IPS-15b (cell line): ENCODE measurements around the gene KCNS3.

ENCODE experiments used
- H3K27me3 ChIP-seq: one replicate; pipeline ENCODE4 v1.6.1; 2013; ENCODE audit warnings: low read length; ENCODE audit not compliant: control insufficient read depth, insufficient read depth
- H3K36me3 ChIP-seq: one replicate; pipeline ENCODE4 v1.6.1; 2013; ENCODE audit warnings: low read length; ENCODE audit not compliant: control insufficient read depth, insufficient read depth
- H3K4me1 ChIP-seq: one replicate; pipeline ENCODE4 v1.6.1; 2013; ENCODE audit warnings: mild to moderate bottlenecking, low read length; ENCODE audit not compliant: control insufficient read depth, insufficient read depth
- H3K4me3 ChIP-seq: one replicate; pipeline ENCODE4 v1.5.1; 2013; ENCODE audit warnings: low read depth, low read length
- H3K9ac ChIP-seq: one replicate; pipeline ENCODE4 v1.6.1; 2013; ENCODE audit warnings: low read depth, mild to moderate bottlenecking, low read length
- H3K9me3 ChIP-seq: one replicate; pipeline ENCODE4 v1.6.1; 2013; ENCODE audit warnings: mild to moderate bottlenecking, low read length; ENCODE audit not compliant: control insufficient read depth, insufficient read depth

KCNS3 gene

DNA sequence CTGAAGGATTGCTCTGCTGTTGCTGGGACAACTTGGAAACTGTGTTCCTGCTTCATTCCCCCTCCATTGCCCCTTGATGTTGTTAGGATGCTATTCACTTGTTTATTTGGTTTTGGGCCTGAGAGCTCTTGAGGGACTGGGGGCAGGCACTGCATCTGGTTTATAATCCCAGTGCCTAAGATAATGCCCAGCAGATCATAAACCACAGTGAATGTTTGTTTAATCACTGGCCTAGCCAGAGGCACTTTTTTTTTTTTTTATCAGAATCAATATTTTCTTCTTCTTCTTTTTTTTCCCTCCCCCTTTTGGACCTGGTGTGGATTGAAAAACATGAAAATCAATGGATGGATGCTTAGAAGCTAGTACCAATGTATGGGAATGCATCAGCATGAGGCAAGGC is 38.1 kb downstream of the KCNS3 start:
- Histone ChIP-seq H3K9ac (no peak overlapping the region), H3K27me3 (no peaks in the 10 kb centered on the region), H3K4me1 (peaks cover 19% of the 10 kb centered on the region), H3K4me3 (no peak overlapping the region), H3K36me3 (no peaks in the 10 kb centered on the region), H3K9me3 (no peaks in the 10 kb centered on the region)

DNA sequence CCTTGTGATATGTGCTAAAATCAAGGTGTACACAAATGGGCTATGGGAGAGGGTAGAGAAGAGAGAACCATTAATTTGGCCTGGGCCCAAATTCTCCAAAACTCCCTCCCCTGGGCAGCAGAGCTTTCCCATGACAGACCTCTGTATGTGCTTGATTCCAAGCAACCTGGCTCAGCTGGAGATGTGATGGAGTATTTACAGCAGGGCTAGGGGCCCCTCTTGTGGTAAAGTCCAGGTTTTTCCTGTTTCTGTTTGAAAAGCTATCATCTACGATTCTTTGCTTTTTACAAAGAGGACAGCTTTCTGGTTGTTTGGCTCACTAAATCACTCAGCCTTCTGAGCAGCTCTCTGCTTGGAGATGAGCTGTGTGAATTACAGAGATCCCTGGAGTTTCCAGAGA is 40.3 kb downstream of the KCNS3 start:
- Histone ChIP-seq H3K9me3 (no peaks in the 10 kb centered on the region), H3K36me3 (no peaks in the 10 kb centered on the region), H3K4me1 (peaks cover 12% of the 10 kb centered on the region), H3K4me3 (no peak overlapping the region), H3K27me3 (no peaks in the 10 kb centered on the region), H3K9ac (no peak overlapping the region)

DNA sequence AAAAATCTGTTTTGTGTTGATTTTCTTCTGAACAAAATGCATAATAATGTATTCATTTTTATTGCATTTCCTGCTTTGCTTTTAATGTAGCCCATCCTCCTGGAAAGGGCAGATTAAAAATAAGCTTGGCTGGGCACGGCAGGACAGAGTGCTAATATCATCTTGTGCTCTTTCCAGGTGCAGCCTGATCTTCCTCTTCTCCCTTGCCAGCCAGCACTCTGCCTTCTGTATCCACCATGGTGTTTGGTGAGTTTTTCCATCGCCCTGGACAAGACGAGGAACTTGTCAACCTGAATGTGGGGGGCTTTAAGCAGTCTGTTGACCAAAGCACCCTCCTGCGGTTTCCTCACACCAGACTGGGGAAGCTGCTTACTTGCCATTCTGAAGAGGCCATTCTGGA is 52.3 kb downstream of the KCNS3 start:
- no peaks in the 10 kb centered on the region for H3K27me3 ChIP-seq
- no peak overlapping the region for H3K4me3 ChIP-seq
- no peak overlapping the region for H3K9ac ChIP-seq
- H3K9me3 ChIP-seq: no peaks in the 10 kb centered on the region
- peaks cover 2% of the 10 kb centered on the region for H3K4me1 ChIP-seq
- peaks cover 9% of the 10 kb centered on the region for H3K36me3 ChIP-seq

DNA sequence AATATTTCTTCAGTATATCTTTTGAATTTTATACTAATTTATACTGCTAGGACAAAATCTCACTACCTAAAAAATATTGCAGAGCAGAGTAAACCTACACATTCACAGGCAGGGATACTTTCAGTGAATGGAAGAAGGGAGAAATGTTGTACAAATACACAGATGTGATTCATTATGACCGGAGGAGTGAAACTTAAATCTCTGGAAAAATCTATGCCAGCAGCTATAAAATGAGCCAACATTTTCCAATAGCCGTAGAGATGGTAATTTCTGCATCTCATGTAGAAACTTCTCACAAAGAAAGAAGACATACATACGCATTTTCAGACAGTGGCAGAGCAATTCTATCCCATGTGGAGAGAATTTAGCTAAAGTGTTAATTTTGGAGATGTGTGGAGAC is 54.8 kb downstream of the KCNS3 start:
- Histone ChIP-seq H3K4me3 (no peak overlapping the region), H3K27me3 (no peaks in the 10 kb centered on the region)

DNA sequence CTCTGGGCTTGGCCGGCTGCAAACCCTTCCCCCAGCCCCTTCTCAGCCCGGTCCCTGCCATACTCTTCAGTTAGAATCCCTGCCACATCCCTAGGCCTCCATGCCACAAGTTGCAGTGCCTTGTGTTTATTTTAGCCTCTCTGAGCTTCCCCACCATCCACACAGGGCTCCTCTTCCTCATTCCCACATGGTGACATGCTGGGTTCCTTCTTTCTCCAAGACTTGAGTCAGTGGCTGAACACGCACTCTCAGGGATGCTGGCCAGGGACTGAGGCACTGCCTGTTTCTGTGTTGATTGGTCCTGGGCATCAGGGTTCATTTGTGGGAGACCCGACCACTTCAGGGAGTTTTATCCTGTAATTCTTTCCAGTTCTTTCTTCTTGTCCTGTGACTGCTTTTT is 56.3 kb downstream of the KCNS3 start:
- Histone ChIP-seq H3K9ac (no peak overlapping the region), H3K4me1 (peaks cover 5% of the 10 kb centered on the region), H3K4me3 (no peak overlapping the region), H3K27me3 (no peaks in the 10 kb centered on the region), H3K9me3 (no peaks in the 10 kb centered on the region), H3K36me3 (peaks cover 9% of the 10 kb centered on the region)

More for the DNA sequence above, 54.8 kb downstream of the KCNS3 start:
- Histone ChIP-seq H3K9me3 (no peaks in the 10 kb centered on the region), H3K36me3 (peaks cover 9% of the 10 kb centered on the region), H3K9ac (no peak overlapping the region), H3K4me1 (peaks cover 5% of the 10 kb centered on the region)

DNA sequence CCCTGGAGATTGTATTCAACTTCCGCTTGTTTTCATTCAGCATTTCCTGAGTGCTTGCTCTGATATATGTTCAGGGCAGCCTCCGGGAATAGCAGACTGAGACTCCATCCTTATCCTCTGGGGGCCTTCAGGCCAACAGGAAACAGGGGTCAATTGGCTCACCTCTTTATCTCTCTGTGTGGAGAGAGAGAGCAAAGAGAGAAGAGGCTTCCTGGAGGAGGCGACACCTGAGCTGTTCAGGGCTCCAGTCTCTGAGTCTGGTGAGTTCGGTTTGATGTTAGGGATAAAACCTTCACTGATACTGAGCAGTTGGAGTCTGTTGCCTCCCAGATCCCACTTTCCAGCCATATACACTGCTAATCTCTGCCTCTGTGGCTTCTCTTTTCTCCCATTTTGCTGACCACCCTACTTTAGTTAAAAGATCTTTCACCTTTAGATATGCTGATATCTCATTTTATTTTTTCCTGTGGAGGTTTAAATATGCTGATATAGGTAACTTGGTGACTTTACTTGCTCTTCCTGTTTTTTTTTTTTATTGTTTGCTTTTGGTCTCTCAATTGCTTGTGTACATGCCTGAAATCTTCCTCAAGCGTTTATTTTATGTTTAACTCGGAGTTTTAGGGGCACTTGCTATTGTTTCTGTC is 56.9 kb downstream of the KCNS3 start:
- Histone ChIP-seq H3K9ac (no peak overlapping the region), H3K4me1 (peaks cover 5% of the 10 kb centered on the region), H3K9me3 (no peaks in the 10 kb centered on the region), H3K36me3 (peaks cover 9% of the 10 kb centered on the region), H3K4me3 (no peak overlapping the region), H3K27me3 (no peaks in the 10 kb centered on the region)

DNA sequence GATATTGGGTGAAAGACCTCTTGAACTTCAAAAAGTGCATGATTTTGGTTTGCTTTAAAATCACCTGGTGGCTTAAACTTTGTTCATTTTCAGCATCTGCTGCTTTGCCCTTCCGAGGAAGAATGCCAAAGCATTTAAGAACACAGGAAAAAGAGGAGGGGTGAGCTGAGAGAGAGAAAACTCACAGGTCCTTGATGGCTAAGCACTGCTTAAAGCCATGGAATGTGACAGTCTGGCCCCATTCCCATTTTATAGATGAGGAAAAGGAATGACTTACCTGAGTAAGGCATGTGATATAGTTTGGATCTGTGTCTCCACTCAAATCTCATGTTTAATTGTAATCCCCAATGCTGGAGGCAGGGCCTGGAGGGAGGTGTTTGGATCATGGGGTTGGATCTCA is 58.1 kb downstream of the KCNS3 start:
- H3K4me3 ChIP-seq: no peak overlapping the region

DNA sequence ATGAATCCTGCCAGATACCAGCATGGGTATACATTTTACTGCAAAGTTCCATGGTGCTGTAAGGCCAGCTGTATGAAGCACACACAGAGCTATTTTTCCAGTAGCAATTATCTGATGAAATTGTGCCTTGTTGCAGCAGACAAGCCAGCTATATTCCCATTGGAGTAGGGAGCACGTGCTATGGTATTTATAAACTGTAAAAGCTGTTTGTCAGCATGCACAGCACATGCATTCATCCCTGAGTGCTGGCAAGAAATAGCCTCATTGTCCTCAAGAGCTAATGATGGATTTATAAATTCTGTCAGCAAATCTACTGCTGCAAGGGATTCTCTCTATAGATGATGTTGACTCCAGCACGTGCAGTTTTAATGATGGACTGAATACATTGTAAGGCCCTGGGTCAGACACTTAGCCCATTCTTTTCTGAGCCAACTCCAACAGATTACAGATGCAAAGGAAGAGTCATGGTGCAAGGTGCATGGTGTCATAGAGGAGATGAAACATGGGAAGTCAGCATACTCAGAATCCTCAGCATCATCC is 61.7 kb downstream of the KCNS3 start:
- Histone ChIP-seq H3K4me1 (peaks cover 2% of the 10 kb centered on the region), H3K27me3 (no peaks in the 10 kb centered on the region)

More for the DNA sequence above, 58.1 kb downstream of the KCNS3 start:
- Histone ChIP-seq H3K9ac (no peak overlapping the region), H3K4me1 (peaks cover 5% of the 10 kb centered on the region), H3K36me3 (peaks cover 4% of the 10 kb centered on the region), H3K27me3 (no peaks in the 10 kb centered on the region), H3K9me3 (no peaks in the 10 kb centered on the region)

DNA sequence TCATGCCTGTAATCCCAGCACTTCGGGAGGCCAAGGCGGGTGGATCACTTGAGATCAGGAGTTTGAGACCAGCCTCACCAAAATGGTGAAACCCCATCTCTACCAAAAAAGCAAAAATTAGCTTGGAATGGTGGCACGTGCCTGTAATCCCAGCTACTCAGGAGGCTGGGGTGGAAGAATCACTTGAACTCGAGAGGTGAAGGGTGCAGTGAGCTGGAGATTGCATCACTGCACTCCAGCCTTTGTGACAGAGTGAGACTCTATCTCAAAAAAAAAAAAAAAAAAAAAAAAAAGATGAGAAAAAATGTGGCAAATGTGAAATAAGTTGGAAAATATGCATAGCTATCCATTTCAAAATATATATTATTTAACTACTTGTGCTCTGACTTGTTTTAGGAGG is 65.0 kb downstream of the KCNS3 start:
- H3K9me3 ChIP-seq: no peaks in the 10 kb centered on the region
- H3K9ac ChIP-seq: no peak overlapping the region
- no peak overlapping the region for H3K4me3 ChIP-seq
- no peaks in the 10 kb centered on the region for H3K4me1 ChIP-seq
- H3K36me3 ChIP-seq: no peaks in the 10 kb centered on the region
- H3K27me3 ChIP-seq: no peaks in the 10 kb centered on the region

More for the DNA sequence above, 61.7 kb downstream of the KCNS3 start:
- Histone ChIP-seq H3K9me3 (no peaks in the 10 kb centered on the region), H3K4me3 (no peak overlapping the region), H3K36me3 (no peaks in the 10 kb centered on the region), H3K9ac (no peak overlapping the region)

DNA sequence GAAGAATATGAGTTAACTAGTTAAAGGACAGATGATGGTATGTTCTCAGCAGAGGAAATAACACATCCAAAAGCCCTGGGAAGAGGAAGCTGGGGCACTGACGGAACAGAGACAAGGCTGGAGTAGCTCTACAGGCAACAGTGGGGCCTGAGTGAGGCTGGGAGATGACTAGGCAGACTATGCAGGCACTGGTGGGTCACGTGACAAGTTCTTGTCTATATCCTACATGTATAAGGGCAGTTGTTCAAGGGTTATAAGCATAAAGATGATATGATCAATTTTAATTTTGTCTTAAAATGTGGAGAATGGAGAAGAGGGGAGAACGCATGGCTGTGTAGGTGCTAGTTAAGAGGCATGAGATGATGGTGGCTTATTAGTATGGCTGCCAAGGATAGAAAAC is 68.6 kb downstream of the KCNS3 start:
- no peak overlapping the region for H3K4me3 ChIP-seq
- H3K36me3 ChIP-seq: no peaks in the 10 kb centered on the region
- H3K9ac ChIP-seq: no peak overlapping the region
- no peaks in the 10 kb centered on the region for H3K9me3 ChIP-seq
- no peaks in the 10 kb centered on the region for H3K27me3 ChIP-seq
- no peaks in the 10 kb centered on the region for H3K4me1 ChIP-seq

DNA sequence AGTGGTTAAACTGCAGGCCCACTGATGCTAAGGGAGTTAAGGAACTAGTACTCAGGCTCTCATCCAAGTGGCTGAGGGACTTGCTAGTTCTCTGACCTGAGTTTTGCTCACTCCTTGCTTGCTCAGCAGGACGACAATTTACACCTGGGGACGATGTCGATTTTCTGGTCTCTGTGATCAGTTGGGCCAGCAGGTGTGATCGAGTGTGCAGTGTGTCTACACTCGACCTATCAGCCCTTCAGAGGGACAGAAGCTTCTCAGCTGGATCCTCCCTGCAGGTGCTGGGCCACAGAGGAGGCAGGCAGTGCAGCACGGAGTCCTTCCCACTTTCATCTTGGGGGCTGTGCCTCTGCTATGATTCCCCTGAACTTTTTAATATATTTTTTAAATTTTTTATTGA is 71.5 kb downstream of the KCNS3 start:
- H3K9ac ChIP-seq: no peak overlapping the region

DNA sequence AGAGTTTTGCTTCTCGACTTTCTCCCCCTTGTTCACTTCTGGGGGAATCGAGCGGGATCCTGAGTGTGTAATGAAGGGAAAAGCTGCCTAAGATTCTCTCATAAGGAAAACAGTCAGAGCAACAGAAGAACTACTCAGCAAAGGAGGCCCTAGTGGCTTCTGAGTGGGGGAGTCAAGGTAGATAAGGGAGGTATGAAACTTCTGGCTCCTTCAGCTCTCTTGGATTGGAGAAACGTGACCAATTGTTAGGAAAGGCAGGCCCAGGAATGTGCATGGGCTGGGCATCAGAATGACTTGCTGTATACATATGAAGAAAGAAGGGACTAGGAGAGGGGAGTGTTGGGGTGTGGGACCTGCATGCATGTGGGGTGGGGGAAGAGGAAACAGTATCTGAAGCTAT is 73.1 kb downstream of the KCNS3 start:
- no peaks in the 10 kb centered on the region for H3K9me3 ChIP-seq
- H3K36me3 ChIP-seq: no peaks in the 10 kb centered on the region
- no peaks in the 10 kb centered on the region for H3K27me3 ChIP-seq

More for the DNA sequence above, 71.5 kb downstream of the KCNS3 start:
- H3K9me3 ChIP-seq: no peaks in the 10 kb centered on the region
- no peaks in the 10 kb centered on the region for H3K27me3 ChIP-seq
- no peak overlapping the region for H3K4me3 ChIP-seq
- no peaks in the 10 kb centered on the region for H3K4me1 ChIP-seq
- no peaks in the 10 kb centered on the region for H3K36me3 ChIP-seq

More for the DNA sequence above, 73.1 kb downstream of the KCNS3 start:
- H3K9ac ChIP-seq: no peak overlapping the region
- no peak overlapping the region for H3K4me3 ChIP-seq
- no peaks in the 10 kb centered on the region for H3K4me1 ChIP-seq
